H1 (cell line): Measurements from ENCODE around the gene LPP. TPM values are rescaled to one million over a fixed set of nuclear protein-coding genes. Genes with fewer than 3 reads are reported as not detected.

Experiments
- CTCF ChIA-PET: fragments of 300-600 bp; sonication (Branson Sonifier 250); formaldehyde crosslinking; loops from one replicate; lab custom pipeline; 2021; ENCODE audit not compliant: partially characterized antibody; lab: Charles Lee
- POLR2A ChIA-PET: fragments of 300-600 bp; sonication (Branson Sonifier 250); formaldehyde crosslinking; loops from one replicate; lab custom pipeline; 2021; ENCODE audit warnings: inconsistent platforms; ENCODE audit not compliant: partially characterized antibody; lab: Charles Lee
- DNase-seq, 2 experiments: peaks; one replicate each; pipeline versions ENCODE4 v3.0.0 to v3.0.0-alpha.2; 2010 to 2022; ENCODE audit warnings: low spot score in 2 of 2, low read depth in 1 of 2, mixed read lengths in 1 of 2
- FAIRE-seq: peaks from 2 replicates; lab custom pipeline; 2011; peaks lifted over from hg19 to GRCh38; lab: Jason Lieb, UNC
- H2AFZ ChIP-seq: 2 replicates; pipeline ENCODE4 v1.8.1; 2012; ENCODE audit warnings: low read length, inconsistent platforms
- H2AK5ac ChIP-seq: 2 replicates; pipeline ENCODE4 v1.6.1; 2013; ENCODE audit warnings: low read depth, low read length
- H2BK120ac ChIP-seq: replicated peaks from 2 replicates; pipeline ENCODE3; 2013; ENCODE audit warnings: low read depth, low read length, inconsistent platforms
- H2BK12ac ChIP-seq: 2 replicates; pipeline ENCODE4 v1.6.1; 2013; ENCODE audit warnings: low read depth, low read length
- H2BK15ac ChIP-seq: 2 replicates; pipeline ENCODE4 v1.6.1; 2013; ENCODE audit warnings: low read length
- H2BK20ac ChIP-seq: 2 replicates; pipeline ENCODE4 v1.6.1; 2013; ENCODE audit warnings: low read length
- H2BK5ac ChIP-seq: 2 replicates; pipeline ENCODE4 v1.6.1; 2013; ENCODE audit warnings: low read depth, low read length
- H3K14ac ChIP-seq: 2 replicates; pipeline ENCODE4 v1.6.1; 2013; ENCODE audit warnings: inconsistent platforms; ENCODE audit not compliant: insufficient read length
- H3K18ac ChIP-seq: 2 replicates; pipeline ENCODE4 v1.6.1; 2013; ENCODE audit warnings: low read length; ENCODE audit errors: extremely low read depth
- H3K23ac ChIP-seq: 2 replicates; pipeline ENCODE4 v1.6.1; 2013; ENCODE audit warnings: inconsistent platforms; ENCODE audit not compliant: insufficient read length
- H3K23me2 ChIP-seq: 2 replicates; pipeline ENCODE4 v1.6.1; 2013; ENCODE audit warnings: low read depth, low read length
- H3K27ac ChIP-seq: 2 replicates; pipeline ENCODE4 v1.6.1; 2011; ENCODE audit warnings: low read depth, low read length, inconsistent platforms
- H3K27me3 ChIP-seq, 4 experiments: replicated peaks in 1 of 4; 1 replicate in 1 of 4; 2 replicates in 3 of 4; pipeline versions ENCODE4 v1.6.1 to v1.8.1; 2011 to 2013; ENCODE audit warnings: low read length in 3 of 4, mild to moderate bottlenecking in 3 of 4, inconsistent platforms in 2 of 4, mixed read lengths in 2 of 4, moderate library complexity in 1 of 4; ENCODE audit not compliant: control insufficient read depth in 3 of 4, insufficient read depth in 3 of 4; ENCODE audit errors: extremely low read depth in 1 of 4
- H3K36me3 ChIP-seq, 4 experiments: 2 replicates each; pipeline versions ENCODE4 v1.6.1 to v1.8.1; 2011 to 2013; ENCODE audit warnings: mild to moderate bottlenecking in 4 of 4, low read length in 3 of 4, moderate library complexity in 2 of 4, control low read depth in 1 of 4, inconsistent platforms in 1 of 4; ENCODE audit not compliant: insufficient read depth in 4 of 4, control insufficient read depth in 2 of 4
- H3K4ac ChIP-seq: replicated peaks from 2 replicates; pipeline ENCODE3; 2013; ENCODE audit warnings: low read length, low read depth, mixed read lengths, inconsistent platforms; ENCODE audit not compliant: insufficient read length
- H3K4me1 ChIP-seq, 4 experiments: replicated peaks in 1 of 4; 1 replicate in 1 of 4; 2 replicates in 3 of 4; pipeline versions ENCODE4 v1.6.1 to v1.8.1; 2011 to 2013; ENCODE audit warnings: low read length in 3 of 4, inconsistent platforms in 2 of 4, mixed read lengths in 1 of 4; ENCODE audit not compliant: insufficient read depth in 4 of 4, control insufficient read depth in 3 of 4
- H3K4me2 ChIP-seq, 2 experiments: 2 replicates each; pipeline versions ENCODE4 v1.6.1 to v1.8.1; 2011 to 2013; ENCODE audit warnings: low read depth in 2 of 2, low read length in 2 of 2, control low read depth in 1 of 2, inconsistent platforms in 1 of 2, mild to moderate bottlenecking in 1 of 2; ENCODE audit not compliant: insufficient read depth in 1 of 2
- H3K4me3 ChIP-seq, 4 experiments: fragments of 200-600, 300-600 bp in 1 of 4; sonication (generic), shearing (Covaris generic), sonication (Bioruptor Twin) in 1 of 4; 2 replicates each; pipeline versions ENCODE4 v1.5.1 to v1.8.1; 2011 to 2016; ENCODE audit warnings: low read length in 4 of 4, low read depth in 3 of 4, control low read depth in 2 of 4, inconsistent platforms in 2 of 4, mild to moderate bottlenecking in 2 of 4, mixed read lengths in 1 of 4, moderate library complexity in 1 of 4; ENCODE audit not compliant: insufficient read depth in 2 of 4; ENCODE audit errors: extremely low read depth in 1 of 4
- H3K56ac ChIP-seq: replicated peaks from 2 replicates; pipeline ENCODE3; 2013; ENCODE audit warnings: low read depth, mild to moderate bottlenecking, mixed read lengths, low read length, inconsistent platforms; ENCODE audit not compliant: insufficient read length
- H3K79me1 ChIP-seq: 2 replicates; pipeline ENCODE4 v1.6.1; 2013; ENCODE audit warnings: low read depth, low read length, control low read depth
- H3K79me2 ChIP-seq, 2 experiments: 2 replicates each; pipeline versions ENCODE4 v1.6.1 to v1.8.1; 2012 to 2013; ENCODE audit warnings: low read length in 2 of 2, mild to moderate bottlenecking in 2 of 2, inconsistent platforms in 1 of 2; ENCODE audit not compliant: insufficient read depth in 2 of 2, control insufficient read depth in 1 of 2
- H3K9ac ChIP-seq, 4 experiments: replicated peaks in 1 of 4; 1 replicate in 1 of 4; 2 replicates in 3 of 4; pipeline versions ENCODE4 v1.6.1 to v1.8.1; 2011 to 2013; ENCODE audit warnings: low read depth in 3 of 4, low read length in 3 of 4, control low read depth in 2 of 4, mild to moderate bottlenecking in 2 of 4, moderate library complexity in 2 of 4, inconsistent platforms in 1 of 4; ENCODE audit errors: extremely low read depth in 1 of 4
- H3K9me3 ChIP-seq, 2 experiments: 2 replicates each; pipeline versions ENCODE4 v1.6.1 to v1.8.1; 2012 to 2013; ENCODE audit warnings: mild to moderate bottlenecking in 2 of 2, moderate library complexity in 2 of 2, control low read depth in 1 of 2, inconsistent platforms in 1 of 2, low read depth in 1 of 2, low read length in 1 of 2, mixed read lengths in 1 of 2; ENCODE audit not compliant: insufficient read depth in 2 of 2
- H4K20me1 ChIP-seq, 2 experiments: replicated peaks in 1 of 2; 2 replicates each; pipeline versions ENCODE3 to v1.8.1; 2011 to 2013; ENCODE audit warnings: inconsistent platforms in 2 of 2, low read length in 2 of 2, mild to moderate bottlenecking in 1 of 2; ENCODE audit not compliant: insufficient read depth in 2 of 2, control insufficient read depth in 1 of 2
- H4K5ac ChIP-seq: 2 replicates; pipeline ENCODE4 v1.6.1; 2013; ENCODE audit warnings: low read length, low read depth, mixed read lengths, inconsistent platforms; ENCODE audit not compliant: insufficient read length
- H4K8ac ChIP-seq: 2 replicates; pipeline ENCODE4 v1.8.0; 2013; ENCODE audit warnings: mild to moderate bottlenecking, moderate library complexity, low read length, inconsistent platforms; ENCODE audit not compliant: insufficient read depth; ENCODE audit errors: extremely low read depth
- H4K91ac ChIP-seq: replicated peaks from 2 replicates; pipeline ENCODE3; 2013; ENCODE audit warnings: low read length, mixed read lengths, inconsistent platforms; ENCODE audit not compliant: insufficient read length
- WGBS, 2 experiments: shearing (Covaris generic) in 1 of 2; methylation state at CpG; one replicate each; pipeline versions ENCODE4 v1.1.6 to v1.1.7; 2013 to 2015; ENCODE audit warnings: low lambda C conversion rate in 2 of 2, mixed read lengths in 2 of 2, inconsistent platforms in 1 of 2, low coverage in 1 of 2, missing lambda C conversion rate in 1 of 2; ENCODE audit not compliant: insufficient replicate concordance in 2 of 2, insufficient coverage in 1 of 2, insufficient read length in 1 of 2; ENCODE audit errors: extremely low coverage in 1 of 2, missing lambda C conversion rate in 1 of 2; 5-methylcytosine and 5-hydroxymethylcytosine counted together
- polyA plus RNA-seq, 7 experiments: library from polyadenylated mRNA; depleted of rRNA in 3 of 7; stranded (reverse) in 5 of 7; unstranded in 2 of 7; fragments of >200 nt in 5 of 7; fragments of 200-250 nt in 2 of 7; gene quantifications; 1 replicate in 5 of 7; 2 replicates in 1 of 7; 4 replicates in 1 of 7; pipeline versions ENCODE4 v1.2.1 to v1.2.3, GENCODE V29; 2011 to 2013; ENCODE audit warnings: missing spikeins in 2 of 7, mixed read lengths in 2 of 7
- total RNA-seq: library from RNA; stranded (reverse); fragmentation: NEBNext Ultra II Directional; extraction: Animal tissue kit (Norgen Biotek cat#: 25700); gene quantifications from 2 replicates; pipeline ENCODE4 v1.2.1, GENCODE V29; 2021

LPP gene
- total and polyA plus RNA-seq, 2 of the 8 experiments (the other 6 are each of a cell fraction or from before 2014, with no cell fraction given): 10.0 to 53.3 TPM

DNA sequence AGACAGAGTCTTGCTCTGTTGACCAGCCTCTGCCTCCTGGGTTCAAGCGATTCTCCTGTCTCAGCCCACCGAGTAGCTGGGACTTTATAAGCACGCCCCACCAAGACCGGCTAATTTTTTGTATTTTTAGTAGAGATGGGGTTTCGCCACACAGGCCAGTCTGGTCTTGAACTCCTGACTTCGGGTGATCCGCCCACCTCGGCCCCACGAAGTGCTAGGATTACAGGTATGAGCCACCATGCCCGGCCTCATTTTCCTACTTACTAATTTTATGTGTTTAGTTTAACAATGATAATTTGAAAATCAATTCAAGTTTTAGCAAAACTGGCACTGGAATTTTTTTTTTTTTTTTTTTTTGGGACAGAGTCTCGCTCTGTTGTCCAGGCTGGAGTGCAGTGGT is 336.5 kb downstream of the LPP start:
- Histone ChIP-seq H3K9ac (no peak overlapping the region), H2BK5ac (no peak overlapping the region), H3K79me1 (no peaks in the 10 kb centered on the region), H2BK20ac (no peak overlapping the region), H3K18ac (no peak overlapping the region), H3K79me2 (no peaks in the 10 kb centered on the region), H4K5ac (no peak overlapping the region), H3K27ac (no peak overlapping the region), H3K23ac (no peak overlapping the region), H3K4me2 (no peak overlapping the region), H4K91ac (no peak overlapping the region), H3K4ac (no peak overlapping the region), H3K9me3 (no peaks in the 10 kb centered on the region), H3K14ac (no peak overlapping the region), H3K36me3 (no peaks in the 10 kb centered on the region), H2BK15ac (no peak overlapping the region), H4K8ac (no peak overlapping the region), H4K20me1 (no peaks in the 10 kb centered on the region), H2BK120ac (no peak overlapping the region), H3K4me1 (no peaks in the 10 kb centered on the region), H2AK5ac (no peak overlapping the region), H3K27me3 (peaks cover 0 to 2% (median 0%) of the 10 kb centered on the region in 4 experiments; a peak in 1 of 7 replicates), H2AFZ (no peak overlapping the region), H3K56ac (no peak overlapping the region), H3K4me3 (no peak overlapping the region), H3K23me2 (no peaks in the 10 kb centered on the region), H2BK12ac (no peak overlapping the region)
- FAIRE-seq (no peak), DNase-seq (no peak)
- CTCF ChIA-PET: interaction anchor here (1.3 kb wide), 1 partner anchor 9 kb away, joined by 3 read pairs; no protein-coding TSS in a partner anchor
- POLR2A ChIA-PET: no interaction called here
- 96% methylated on average over 10 of the region's 11 CpGs; no CpG with 5 or more reads in 1 of the 2 experiments for WGBS, 2 experiments
